ENCODE measurements around the gene TRAPPC10.

The TRAPPC10 gene

GRCh38 chr21:44087426-44088400, 75.6 kb downstream of the TRAPPC10 start:
- no peak for DNase-seq (ENCODE audit: insufficient read length, low spot score)
- no peak for FAIRE-seq
- TF ChIP-seq CTCF (IDR thresholded peaks at IDR 0.05; ENCODE audit: insufficient read depth, missing control alignments) = no peak

- FAIRE-seq (no peak), DNase-seq (ENCODE audit: insufficient read length, low spot score) (no peak)
- TF ChIP-seq CTCF (IDR thresholded peaks at IDR 0.05; ENCODE audit: insufficient read depth, missing control alignments) = no peak
Measured at GRCh38 chr21:44088401-44088780, 76.3 kb downstream of the TRAPPC10 start.

GRCh38 chr21:44089001-44089911, 77.1 kb downstream of the TRAPPC10 start:
- DNase-seq (ENCODE audit: insufficient read length, low spot score) (no peak), FAIRE-seq (no peak)
- no peak for TF ChIP-seq CTCF (IDR thresholded peaks at IDR 0.05; ENCODE audit: insufficient read depth, missing control alignments)

- no peak for FAIRE-seq
- no peak for DNase-seq (ENCODE audit: insufficient read length, low spot score)
Measured at GRCh38 chr21:44090325-44090724, 78.2 kb downstream of the TRAPPC10 start.

GRCh38 chr21:44092211-44092610, 80.1 kb downstream of the TRAPPC10 start:
- TF ChIP-seq CTCF (IDR thresholded peaks at IDR 0.05; ENCODE audit: insufficient read depth, missing control alignments) = no peak
- FAIRE-seq = no peak
- DNase-seq (ENCODE audit: insufficient read length, low spot score) = no peak

More at GRCh38 chr21:44090325-44090724, 78.2 kb downstream of the TRAPPC10 start:
- TF ChIP-seq CTCF (IDR thresholded peaks at IDR 0.05; ENCODE audit: insufficient read depth, missing control alignments) = no peak

GRCh38 chr21:44093761-44094160, 81.7 kb downstream of the TRAPPC10 start:
- DNase-seq (ENCODE audit: insufficient read length, low spot score) = no peak
- no peak for FAIRE-seq
- TF ChIP-seq CTCF (IDR thresholded peaks at IDR 0.05; ENCODE audit: insufficient read depth, missing control alignments) = no peak
